Neural progenitor cell (in vitro differentiated cells): ENCODE data around the gene PRPF31.

Experiments
- EZH2 ChIP-seq: fragments of 200-600 bp; sonication (generic); IDR thresholded peaks from 2 replicates; pipeline ENCODE4 v1.6.1; 2017; ENCODE audit warnings: antibody characterized with exemption, mild to moderate bottlenecking, moderate library complexity
- TF ChIP-seq, protein P1 (sequence below): fragments of 200-600 bp; sonication (generic); IDR thresholded peaks from 2 replicates; pipeline ENCODE4 v1.5.1; 2017; ENCODE audit warnings: antibody characterized with exemption, mild to moderate bottlenecking

DNA sequence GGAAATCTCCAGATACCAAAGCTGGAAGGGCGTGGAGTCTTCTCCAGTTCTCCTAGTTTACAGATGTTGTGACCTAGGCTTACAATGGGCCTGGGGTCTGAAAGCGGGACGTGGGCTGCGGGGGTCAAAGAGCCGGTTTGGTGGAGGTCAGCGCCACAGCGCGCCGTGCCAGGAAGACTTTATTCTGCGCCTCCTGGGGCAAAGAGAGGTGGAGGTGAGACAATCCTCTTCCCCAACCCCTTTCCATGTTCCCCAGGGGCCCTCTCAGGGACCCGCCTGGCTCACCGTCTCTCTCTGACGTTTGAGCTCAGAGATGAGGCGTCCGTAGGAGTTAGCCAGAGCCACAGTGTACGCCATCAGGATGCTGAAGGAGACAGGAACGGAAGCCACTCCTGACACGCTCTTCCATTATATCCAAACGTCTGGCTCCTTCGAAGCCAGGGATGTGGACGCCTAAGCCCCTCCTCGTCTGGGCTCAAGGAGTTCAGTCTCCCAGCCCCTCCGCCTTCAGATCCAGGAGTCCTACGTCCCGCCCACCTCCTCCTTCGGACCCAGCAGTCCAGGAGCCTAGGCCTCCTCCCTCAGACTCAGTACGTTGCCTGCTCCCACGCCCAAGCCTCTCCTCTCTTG is 44.7 kb downstream of the PRPF31 start:
- TF ChIP-seq EZH2 = no peak
- TF ChIP-seq, protein P1, sequence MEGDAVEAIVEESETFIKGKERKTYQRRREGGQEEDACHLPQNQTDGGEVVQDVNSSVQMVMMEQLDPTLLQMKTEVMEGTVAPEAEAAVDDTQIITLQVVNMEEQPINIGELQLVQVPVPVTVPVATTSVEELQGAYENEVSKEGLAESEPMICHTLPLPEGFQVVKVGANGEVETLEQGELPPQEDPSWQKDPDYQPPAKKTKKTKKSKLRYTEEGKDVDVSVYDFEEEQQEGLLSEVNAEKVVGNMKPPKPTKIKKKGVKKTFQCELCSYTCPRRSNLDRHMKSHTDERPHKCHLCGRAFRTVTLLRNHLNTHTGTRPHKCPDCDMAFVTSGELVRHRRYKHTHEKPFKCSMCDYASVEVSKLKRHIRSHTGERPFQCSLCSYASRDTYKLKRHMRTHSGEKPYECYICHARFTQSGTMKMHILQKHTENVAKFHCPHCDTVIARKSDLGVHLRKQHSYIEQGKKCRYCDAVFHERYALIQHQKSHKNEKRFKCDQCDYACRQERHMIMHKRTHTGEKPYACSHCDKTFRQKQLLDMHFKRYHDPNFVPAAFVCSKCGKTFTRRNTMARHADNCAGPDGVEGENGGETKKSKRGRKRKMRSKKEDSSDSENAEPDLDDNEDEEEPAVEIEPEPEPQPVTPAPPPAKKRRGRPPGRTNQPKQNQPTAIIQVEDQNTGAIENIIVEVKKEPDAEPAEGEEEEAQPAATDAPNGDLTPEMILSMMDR = no peak
